ENCODE measurements around the gene LPAR3.

LPAR3 gene

GRCh38 chr1:84883286-84883685 lies 9.7 kb downstream of the LPAR3 start:
- TF ChIP-seq CTCF (conservative IDR thresholded peaks at IDR 0.05): no peak
- H3K27ac ChIP-seq: no peak overlapping the region

GRCh38 chr1:84877592-84877991 lies 15.4 kb downstream of the LPAR3 start:
- H3K27ac ChIP-seq: no peak overlapping the region
- TF ChIP-seq CTCF (conservative IDR thresholded peaks at IDR 0.05): no peak

GRCh38 chr1:84876353-84876752 lies 16.7 kb downstream of the LPAR3 start:
- no peak for TF ChIP-seq CTCF (conservative IDR thresholded peaks at IDR 0.05)
- H3K27ac ChIP-seq: no peak overlapping the region

GRCh38 chr1:84873366-84873765 lies 19.6 kb downstream of the LPAR3 start:
- H3K27ac ChIP-seq: no peak overlapping the region
- TF ChIP-seq CTCF (conservative IDR thresholded peaks at IDR 0.05): no peak

- no peak for TF ChIP-seq CTCF (conservative IDR thresholded peaks at IDR 0.05)
- H3K27ac ChIP-seq: no peak overlapping the region
Observed at GRCh38 chr1:84872696-84873355, 20.2 kb downstream of the LPAR3 start.

GRCh38 chr1:84871181-84871580 lies 21.8 kb downstream of the LPAR3 start:
- no peak for TF ChIP-seq CTCF (conservative IDR thresholded peaks at IDR 0.05)
- H3K27ac ChIP-seq: no peak overlapping the region

- TF ChIP-seq CTCF (conservative IDR thresholded peaks at IDR 0.05): no peak
- no peak overlapping the region for H3K27ac ChIP-seq
Observed at GRCh38 chr1:84870591-84870990, 22.4 kb downstream of the LPAR3 start.
